H1 (cell line): ENCODE data around the gene GBP7.

ENCODE experiments used
- CBX5 ChIP-seq: fragments of 300-800, 300-1000 bp; sonication (generic); IDR thresholded peaks from 2 replicates; pipeline ENCODE4 v1.7.1; 2016; ENCODE audit warnings: antibody characterized with exemption, low read length, low read depth
- EZH2 ChIP-seq: fragments of 200-600 bp; sonication (generic); IDR thresholded peaks from 2 replicates; pipeline ENCODE4 v1.7.1; 2012; ENCODE audit warnings: low read depth, mild to moderate bottlenecking, moderate library complexity, low read length, inconsistent platforms; ENCODE audit not compliant: severe bottlenecking
- FOSL1 ChIP-seq: IDR thresholded peaks from 2 replicates; pipeline ENCODE4 v1.6.1; 2011; ENCODE audit warnings: mild to moderate bottlenecking, low read depth, low read length, moderate library complexity; ENCODE audit not compliant: insufficient read depth
- HDAC6 ChIP-seq: IDR thresholded peaks from one replicate; pipeline ENCODE4 v1.7.1; 2012; ENCODE audit warnings: low read depth, mild to moderate bottlenecking, inconsistent platforms, low read length, moderate library complexity
- JUND ChIP-seq: IDR thresholded peaks from 2 replicates; pipeline ENCODE4 v1.6.1; 2011; ENCODE audit warnings: mild to moderate bottlenecking, improper control_type of control experiment, low read length
- POLR2A ChIP-seq, 2 experiments: IDR thresholded peaks; 1 replicate in 1 of 2; 2 replicates in 1 of 2; pipeline ENCODE4 v1.6.1; 2011; ENCODE audit warnings: low read depth in 2 of 2, low read length in 2 of 2, mild to moderate bottlenecking in 2 of 2; ENCODE audit errors: control extremely low read depth in 1 of 2
- POLR2AphosphoS5 ChIP-seq: IDR thresholded peaks from 2 replicates; pipeline ENCODE4 v1.6.1; 2011; ENCODE audit warnings: low read depth, low read length
- SP2 ChIP-seq: IDR thresholded peaks from 2 replicates; pipeline ENCODE4 v1.6.1; 2012; ENCODE audit warnings: mild to moderate bottlenecking, low read length, inconsistent platforms
- YY1 ChIP-seq: IDR thresholded peaks from 2 replicates; pipeline ENCODE4 v1.6.1; 2011; ENCODE audit warnings: low read depth, mild to moderate bottlenecking, low read length
- ZNF274 ChIP-seq: IDR thresholded peaks from 2 replicates; pipeline ENCODE4 v1.7.0; 2012; ENCODE audit warnings: low read length, borderline replicate concordance; ENCODE audit errors: extremely low read depth
- TF ChIP-seq, protein P1 (sequence below): IDR thresholded peaks from 2 replicates; pipeline ENCODE4 v1.6.1; 2012; ENCODE audit warnings: low read length, inconsistent platforms
- TF ChIP-seq, protein P2 (sequence below), 3 experiments: IDR thresholded peaks; 1 replicate in 2 of 3; 2 replicates in 1 of 3; pipeline versions ENCODE4 v1.5.1 to v1.6.1; 2011; ENCODE audit warnings: low read length in 3 of 3, mild to moderate bottlenecking in 3 of 3, inconsistent platforms in 2 of 3, low read depth in 1 of 3, moderate library complexity in 1 of 3; ENCODE audit not compliant: insufficient read depth in 1 of 3; ENCODE audit errors: control extremely low read depth in 1 of 3
- TF ChIP-seq, protein P3 (sequence below): IDR thresholded peaks from 2 replicates; pipeline ENCODE4 v1.6.1; 2011; ENCODE audit warnings: low read length, improper control_type of control experiment
- TF ChIP-seq, protein P4 (sequence below): IDR thresholded peaks from 2 replicates; pipeline ENCODE4 v1.6.1; 2012; ENCODE audit warnings: inconsistent platforms

DNA sequence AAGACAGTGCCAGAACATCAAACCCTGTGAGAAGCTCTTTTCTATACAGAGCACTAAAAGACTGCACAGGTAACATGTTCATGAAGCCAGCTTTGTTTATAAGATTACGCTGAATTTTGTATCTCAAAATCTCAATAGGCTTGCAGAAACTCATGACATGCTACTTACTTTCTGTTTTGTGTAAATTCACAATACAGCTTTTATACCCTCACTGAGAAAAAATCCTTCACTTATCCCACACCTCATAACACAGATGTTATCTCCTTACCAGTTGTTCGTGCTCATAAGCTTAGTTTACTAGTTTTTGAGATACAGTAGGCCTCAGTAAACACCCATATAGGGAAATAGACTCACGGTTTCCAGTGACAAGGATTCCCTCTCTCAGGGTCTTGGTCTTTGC is 25.8 kb downstream of the GBP7 start:
- TF ChIP-seq FOSL1 (no peak), POLR2AphosphoS5 (no peak), POLR2A (IDR thresholded peaks at IDR 0.05; ENCODE audit: control extremely low read depth in 1 of 2, low read depth in 2 of 2, low read length in 2 of 2) (no peak), JUND (no peak), HDAC6 (no peak), CBX5 (no peak), YY1 (no peak), ZNF274 (no peak), EZH2 (no peak), SP2 (no peak)
- TF ChIP-seq, protein P1, sequence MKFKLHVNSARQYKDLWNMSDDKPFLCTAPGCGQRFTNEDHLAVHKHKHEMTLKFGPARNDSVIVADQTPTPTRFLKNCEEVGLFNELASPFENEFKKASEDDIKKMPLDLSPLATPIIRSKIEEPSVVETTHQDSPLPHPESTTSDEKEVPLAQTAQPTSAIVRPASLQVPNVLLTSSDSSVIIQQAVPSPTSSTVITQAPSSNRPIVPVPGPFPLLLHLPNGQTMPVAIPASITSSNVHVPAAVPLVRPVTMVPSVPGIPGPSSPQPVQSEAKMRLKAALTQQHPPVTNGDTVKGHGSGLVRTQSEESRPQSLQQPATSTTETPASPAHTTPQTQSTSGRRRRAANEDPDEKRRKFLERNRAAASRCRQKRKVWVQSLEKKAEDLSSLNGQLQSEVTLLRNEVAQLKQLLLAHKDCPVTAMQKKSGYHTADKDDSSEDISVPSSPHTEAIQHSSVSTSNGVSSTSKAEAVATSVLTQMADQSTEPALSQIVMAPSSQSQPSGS, result no peak
- TF ChIP-seq, protein P2, sequence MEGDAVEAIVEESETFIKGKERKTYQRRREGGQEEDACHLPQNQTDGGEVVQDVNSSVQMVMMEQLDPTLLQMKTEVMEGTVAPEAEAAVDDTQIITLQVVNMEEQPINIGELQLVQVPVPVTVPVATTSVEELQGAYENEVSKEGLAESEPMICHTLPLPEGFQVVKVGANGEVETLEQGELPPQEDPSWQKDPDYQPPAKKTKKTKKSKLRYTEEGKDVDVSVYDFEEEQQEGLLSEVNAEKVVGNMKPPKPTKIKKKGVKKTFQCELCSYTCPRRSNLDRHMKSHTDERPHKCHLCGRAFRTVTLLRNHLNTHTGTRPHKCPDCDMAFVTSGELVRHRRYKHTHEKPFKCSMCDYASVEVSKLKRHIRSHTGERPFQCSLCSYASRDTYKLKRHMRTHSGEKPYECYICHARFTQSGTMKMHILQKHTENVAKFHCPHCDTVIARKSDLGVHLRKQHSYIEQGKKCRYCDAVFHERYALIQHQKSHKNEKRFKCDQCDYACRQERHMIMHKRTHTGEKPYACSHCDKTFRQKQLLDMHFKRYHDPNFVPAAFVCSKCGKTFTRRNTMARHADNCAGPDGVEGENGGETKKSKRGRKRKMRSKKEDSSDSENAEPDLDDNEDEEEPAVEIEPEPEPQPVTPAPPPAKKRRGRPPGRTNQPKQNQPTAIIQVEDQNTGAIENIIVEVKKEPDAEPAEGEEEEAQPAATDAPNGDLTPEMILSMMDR (IDR thresholded peaks at IDR 0.05; ENCODE audit: control extremely low read depth in 1 of 3, insufficient read depth in 1 of 3, low read depth in 1 of 3, low read length in 3 of 3), result no peak
- TF ChIP-seq, protein P3, sequence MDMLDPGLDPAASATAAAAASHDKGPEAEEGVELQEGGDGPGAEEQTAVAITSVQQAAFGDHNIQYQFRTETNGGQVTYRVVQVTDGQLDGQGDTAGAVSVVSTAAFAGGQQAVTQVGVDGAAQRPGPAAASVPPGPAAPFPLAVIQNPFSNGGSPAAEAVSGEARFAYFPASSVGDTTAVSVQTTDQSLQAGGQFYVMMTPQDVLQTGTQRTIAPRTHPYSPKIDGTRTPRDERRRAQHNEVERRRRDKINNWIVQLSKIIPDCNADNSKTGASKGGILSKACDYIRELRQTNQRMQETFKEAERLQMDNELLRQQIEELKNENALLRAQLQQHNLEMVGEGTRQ, result no peak
- TF ChIP-seq, protein P4, sequence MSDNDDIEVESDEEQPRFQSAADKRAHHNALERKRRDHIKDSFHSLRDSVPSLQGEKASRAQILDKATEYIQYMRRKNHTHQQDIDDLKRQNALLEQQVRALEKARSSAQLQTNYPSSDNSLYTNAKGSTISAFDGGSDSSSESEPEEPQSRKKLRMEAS, result no peak
